Tibial nerve (tissue), 4 donors: ENCODE results near the gene ADGRB3. TPM values are rescaled to one million over a fixed set of nuclear protein-coding genes. Genes with fewer than 3 reads are reported as not detected.

Experiments used
- DNase-seq, 2 donors: peaks; one replicate each; pipeline ENCODE4 v3.0.0-alpha.2; 2019; ENCODE audit warnings: low spot score in 2 of 2
- H3K27ac ChIP-seq, 4 donors: fragments of 200-600 bp; sonication (generic) in 3 of 4; one replicate each; pipeline ENCODE4 v1.5.1; 2017 to 2019; ENCODE audit warnings: mild to moderate bottlenecking in 1 of 4
- H3K27me3 ChIP-seq, 2 donors: fragments of 200-600 bp; sonication (generic) in 1 of 2; one replicate each; pipeline versions ENCODE4 v1.5.1 to v1.6.0; 2017 to 2019
- H3K36me3 ChIP-seq, 3 donors: fragments of 200-600 bp; sonication (generic); one replicate each; pipeline ENCODE4 v1.5.1; 2018 to 2019
- H3K4me1 ChIP-seq, 4 donors: fragments of 200-600 bp; sonication (generic) in 3 of 4; one replicate each; pipeline ENCODE4 v1.5.1; 2017 to 2019
- H3K4me3 ChIP-seq, 4 donors: fragments of 200-600 bp; sonication (generic) in 3 of 4; one replicate each; pipeline ENCODE4 v1.5.1; 2017 to 2019; ENCODE audit warnings: mild to moderate bottlenecking in 1 of 4, moderate library complexity in 1 of 4
- H3K9me3 ChIP-seq, 4 donors: fragments of 200-600 bp; sonication (generic) in 3 of 4; one replicate each; pipeline ENCODE4 v1.5.1; 2017 to 2019
- EP300 ChIP-seq, 2 donors: sonication (generic); formaldehyde crosslinking; IDR thresholded peaks; one replicate each; pipeline ENCODE4 v1.6.1; 2017; ENCODE audit warnings: antibody characterized with exemption in 2 of 2, mild to moderate bottlenecking in 1 of 2
- POLR2A ChIP-seq, 2 donors: fragments of 450-650 bp; IDR thresholded peaks; one replicate each; pipeline ENCODE4 v1.6.1; 2017; ENCODE audit warnings: antibody characterized with exemption in 2 of 2, mild to moderate bottlenecking in 2 of 2, moderate library complexity in 2 of 2
- WGBS, 2 donors: methylation state at CpG; one replicate each; pipeline ENCODE4 v1.1.5; 2018; 5-methylcytosine and 5-hydroxymethylcytosine counted together
- total RNA-seq, 4 donors: library from RNA; depleted of rRNA; stranded (reverse); fragments of >200 nt; gene quantifications; one replicate each; pipeline ENCODE4 v1.1.0, GENCODE V29; 2016
- TF ChIP-seq, protein P1 (sequence below), 5 experiments: fragments of 200-600 bp in 3 of 5; fragments of 450-650 bp in 2 of 5; sonication (generic) in 3 of 5; IDR thresholded peaks; one replicate each; pipeline ENCODE4 v1.5.1; 2016 to 2019; ENCODE audit warnings: antibody characterized with exemption in 5 of 5, mild to moderate bottlenecking in 3 of 5, moderate library complexity in 2 of 5

Gene ADGRB3
- total RNA-seq, 4 donors from 2014 or later: 9.0 to 17.9 (median 11.4) TPM

DNA sequence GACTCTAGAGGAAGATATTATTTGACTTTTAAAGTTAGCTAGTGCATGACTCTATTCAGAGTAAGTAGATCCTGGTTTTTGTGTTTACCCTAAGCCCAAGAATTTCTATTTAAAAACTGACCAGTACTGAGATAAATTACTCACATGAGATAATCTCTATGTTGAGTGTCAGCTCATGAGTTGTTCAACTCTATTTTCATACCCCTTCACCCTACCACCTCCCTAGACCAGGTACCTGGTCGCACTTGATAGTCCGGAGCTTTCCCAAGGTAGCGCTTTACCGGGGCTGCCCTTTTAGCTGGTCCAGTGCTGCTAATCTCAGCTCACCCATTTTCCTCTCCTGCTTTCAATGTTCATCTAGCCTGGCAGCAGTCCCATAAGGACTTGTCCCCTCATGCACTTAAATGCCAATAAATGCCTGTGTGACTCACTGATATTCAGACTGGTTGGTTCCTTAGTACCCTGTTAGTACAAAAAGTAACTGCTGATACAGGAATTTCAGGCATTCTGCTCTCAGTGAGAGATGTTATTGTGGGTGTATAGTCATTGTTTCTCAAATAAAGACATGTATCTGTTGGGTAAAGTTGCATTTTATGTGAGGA lies 503.9 kb downstream of the ADGRB3 start:
- Histone ChIP-seq H3K4me1 (peaks cover 0 to 4% (median 0%) of the 10 kb centered on the region in 4 donors), H3K9me3 (no peaks in the 10 kb centered on the region), H3K27me3 (no peaks in the 10 kb centered on the region), H3K36me3 (no peaks in the 10 kb centered on the region), H3K27ac (no peak overlapping the region), H3K4me3 (no peak overlapping the region)
- TF ChIP-seq EP300 (IDR thresholded peaks at IDR 0.05) (no peak), POLR2A (IDR thresholded peaks at IDR 0.05) (no peak)
- TF ChIP-seq, protein P1, sequence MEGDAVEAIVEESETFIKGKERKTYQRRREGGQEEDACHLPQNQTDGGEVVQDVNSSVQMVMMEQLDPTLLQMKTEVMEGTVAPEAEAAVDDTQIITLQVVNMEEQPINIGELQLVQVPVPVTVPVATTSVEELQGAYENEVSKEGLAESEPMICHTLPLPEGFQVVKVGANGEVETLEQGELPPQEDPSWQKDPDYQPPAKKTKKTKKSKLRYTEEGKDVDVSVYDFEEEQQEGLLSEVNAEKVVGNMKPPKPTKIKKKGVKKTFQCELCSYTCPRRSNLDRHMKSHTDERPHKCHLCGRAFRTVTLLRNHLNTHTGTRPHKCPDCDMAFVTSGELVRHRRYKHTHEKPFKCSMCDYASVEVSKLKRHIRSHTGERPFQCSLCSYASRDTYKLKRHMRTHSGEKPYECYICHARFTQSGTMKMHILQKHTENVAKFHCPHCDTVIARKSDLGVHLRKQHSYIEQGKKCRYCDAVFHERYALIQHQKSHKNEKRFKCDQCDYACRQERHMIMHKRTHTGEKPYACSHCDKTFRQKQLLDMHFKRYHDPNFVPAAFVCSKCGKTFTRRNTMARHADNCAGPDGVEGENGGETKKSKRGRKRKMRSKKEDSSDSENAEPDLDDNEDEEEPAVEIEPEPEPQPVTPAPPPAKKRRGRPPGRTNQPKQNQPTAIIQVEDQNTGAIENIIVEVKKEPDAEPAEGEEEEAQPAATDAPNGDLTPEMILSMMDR (IDR thresholded peaks at IDR 0.05): no peak
- 86 to 91% methylated on average over 4 of the region's 4 CpGs for WGBS, 2 donors
- DNase-seq: no peak

DNA sequence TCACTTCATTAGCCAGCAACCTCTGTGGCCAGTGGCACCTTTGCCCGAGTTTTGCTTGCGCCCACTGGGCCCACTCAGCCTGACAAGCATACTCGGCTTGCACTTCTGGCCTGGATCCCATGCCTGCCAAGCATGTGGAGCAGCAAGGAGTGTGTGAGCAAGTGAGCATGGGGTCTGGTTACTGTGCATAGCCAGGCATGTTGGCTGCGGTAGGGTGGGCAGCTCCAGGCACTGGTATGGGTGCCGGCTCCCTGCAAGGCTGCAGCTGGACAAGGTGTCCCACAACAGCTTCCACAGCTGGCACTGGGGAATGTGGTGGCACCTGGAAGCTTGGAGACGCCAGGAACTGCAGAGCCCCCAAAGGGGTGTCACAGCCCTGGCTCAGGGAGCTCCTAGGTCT lies 510.0 kb downstream of the ADGRB3 start:
- peaks cover 0 to 9% (median 0%) of the 10 kb centered on the region in 4 donors for H3K9me3 ChIP-seq
- DNase-seq: no peak
- no peaks in the 10 kb centered on the region for H3K27me3 ChIP-seq
- H3K4me3 ChIP-seq: no peak overlapping the region
- no peaks in the 10 kb centered on the region for H3K4me1 ChIP-seq
- H3K36me3 ChIP-seq: no peaks in the 10 kb centered on the region
- WGBS, 2 donors: 70 to 83% methylated on average over 5 to 6 of the region's 6 CpGs
- no peak overlapping the region for H3K27ac ChIP-seq
- TF ChIP-seq, protein P1 (IDR thresholded peaks at IDR 0.05): no peak
- TF ChIP-seq EP300 (IDR thresholded peaks at IDR 0.05): no peak
- no peak for TF ChIP-seq POLR2A (IDR thresholded peaks at IDR 0.05)

DNA sequence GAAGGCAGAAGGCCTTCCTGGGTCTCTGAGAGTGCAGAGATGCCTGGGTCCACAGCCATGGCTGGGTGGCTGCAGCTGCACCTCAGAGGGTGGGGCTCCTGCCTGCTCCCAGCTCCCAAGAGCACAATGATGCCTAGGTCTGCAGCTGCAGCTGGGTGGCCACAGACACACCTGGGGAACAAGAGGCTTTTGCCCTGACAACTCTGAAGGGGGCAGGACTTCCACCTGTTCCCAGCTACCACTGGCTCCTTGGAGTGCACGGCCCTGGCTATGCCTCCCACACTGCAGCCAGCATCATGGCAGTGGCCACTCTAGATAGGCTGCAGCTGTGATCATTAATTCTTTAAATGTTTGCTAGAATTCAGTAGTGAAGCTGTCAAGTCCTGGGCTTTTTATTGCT lies 511.3 kb downstream of the ADGRB3 start:
- TF ChIP-seq POLR2A (IDR thresholded peaks at IDR 0.05) (no peak), EP300 (IDR thresholded peaks at IDR 0.05) (no peak)
- TF ChIP-seq, protein P1 (IDR thresholded peaks at IDR 0.05): no peak
- Histone ChIP-seq H3K4me3 (no peak overlapping the region), H3K36me3 (no peaks in the 10 kb centered on the region), H3K9me3 (peaks cover 0 to 9% (median 0%) of the 10 kb centered on the region in 4 donors), H3K27ac (no peak overlapping the region), H3K4me1 (no peaks in the 10 kb centered on the region), H3K27me3 (no peaks in the 10 kb centered on the region)
- 54 to 60% methylated on average over 1 of the region's 1 CpG for WGBS, 2 donors
- no peak for DNase-seq

DNA sequence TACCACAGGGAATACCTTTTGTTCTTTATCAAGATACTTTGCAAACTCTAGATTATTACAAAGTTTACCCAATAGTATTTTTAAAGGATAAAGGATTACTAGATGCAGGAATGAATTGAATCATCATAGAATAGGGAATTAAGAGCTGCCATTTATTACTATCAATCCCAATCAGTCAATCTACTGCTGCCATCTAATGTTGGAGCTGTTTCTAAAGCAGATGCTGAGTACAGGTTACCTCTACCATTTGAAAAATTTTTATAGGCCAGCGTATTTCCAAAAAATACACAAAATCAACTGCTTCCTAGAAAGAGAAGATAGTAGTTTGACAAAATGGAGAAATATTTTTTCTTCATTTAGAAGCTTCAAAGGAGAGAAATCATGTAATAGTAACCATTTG lies 520.4 kb downstream of the ADGRB3 start:
- Histone ChIP-seq H3K36me3 (no peaks in the 10 kb centered on the region), H3K4me3 (no peak overlapping the region), H3K9me3 (no peaks in the 10 kb centered on the region), H3K27ac (no peak overlapping the region), H3K27me3 (no peaks in the 10 kb centered on the region), H3K4me1 (no peaks in the 10 kb centered on the region)
- 88 to 89% methylated on average over 1 of the region's 1 CpG for WGBS, 2 donors
- TF ChIP-seq POLR2A (IDR thresholded peaks at IDR 0.05) (no peak), EP300 (IDR thresholded peaks at IDR 0.05) (no peak)
- TF ChIP-seq, protein P1 (IDR thresholded peaks at IDR 0.05): no peak
- no peak for DNase-seq

DNA sequence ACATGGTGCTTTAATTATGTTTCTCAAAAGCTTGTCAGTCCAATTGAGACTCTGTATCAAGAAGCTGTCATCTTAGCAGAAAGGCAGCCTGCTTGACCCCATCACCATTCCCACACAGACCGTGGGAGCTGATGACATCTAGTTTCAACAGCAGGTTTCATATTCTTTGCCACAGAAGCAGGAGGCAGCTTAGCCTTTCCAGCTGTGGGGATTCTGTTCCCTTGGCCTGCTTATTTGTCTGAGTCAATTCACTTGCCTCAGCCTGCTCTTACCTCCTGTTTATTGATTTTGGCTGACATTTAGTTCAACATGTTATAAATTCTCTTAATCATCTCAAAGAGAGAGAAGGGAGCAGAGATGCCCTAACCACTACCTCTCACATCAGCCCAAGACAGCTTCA lies 527.7 kb downstream of the ADGRB3 start:
- WGBS, 2 donors: 32 to 40% methylated on average over 1 of the region's 1 CpG
- Histone ChIP-seq H3K27me3 (no peaks in the 10 kb centered on the region), H3K9me3 (no peaks in the 10 kb centered on the region), H3K27ac (no peak overlapping the region), H3K36me3 (no peaks in the 10 kb centered on the region), H3K4me3 (no peak overlapping the region), H3K4me1 (no peaks in the 10 kb centered on the region)
- TF ChIP-seq EP300 (IDR thresholded peaks at IDR 0.05): no peak
- TF ChIP-seq POLR2A (IDR thresholded peaks at IDR 0.05): no peak
- TF ChIP-seq, protein P1 (IDR thresholded peaks at IDR 0.05): no peak
- DNase-seq: no peak
